GM23248 (cell line): ENCODE measurements around the gene SLC16A11.

Experiments
- EZH2 ChIP-seq: fragments of 200-600 bp; sonication (generic); IDR thresholded peaks from 2 replicates; pipeline ENCODE4 v1.6.1; 2018; ENCODE audit warnings: antibody characterized with exemption, mild to moderate bottlenecking; ENCODE audit not compliant: insufficient read depth, poor library complexity, severe bottlenecking
- EZH2phosphoT487 ChIP-seq: fragments of 200-600 bp; sonication (generic); IDR thresholded peaks from 2 replicates; pipeline ENCODE4 v1.6.1; 2018; ENCODE audit warnings: antibody characterized with exemption, moderate library complexity, mild to moderate bottlenecking, low read depth; ENCODE audit not compliant: insufficient read depth

- TF ChIP-seq EZH2 (no peak), EZH2phosphoT487 (no peak)
Measured at GRCh38 chr17:7011415-7011814, 32.5 kb downstream of the SLC16A11 start.
